H9 (cell line): ENCODE results near the gene AMIGO3. TPM values are rescaled to one million over a fixed set of nuclear protein-coding genes. Genes with fewer than 3 reads are reported as not detected.

Source experiments
- DNase-seq: peaks from one replicate; pipeline ENCODE4 v3.0.0-alpha.2; 2017
- H2AFZ ChIP-seq: one replicate; pipeline ENCODE4 v1.6.1; 2013; ENCODE audit warnings: mild to moderate bottlenecking, low read length, control low read depth, moderate library complexity
- H2AK5ac ChIP-seq: 2 replicates; pipeline ENCODE4 v1.6.1; 2013; ENCODE audit warnings: low read length, control low read depth, mixed read lengths; ENCODE audit not compliant: insufficient read length
- H2BK120ac ChIP-seq: one replicate; pipeline ENCODE4 v1.6.1; 2013; ENCODE audit warnings: low read depth, mild to moderate bottlenecking, low read length, control low read depth, inconsistent platforms; ENCODE audit not compliant: poor library complexity, severe bottlenecking
- H2BK12ac ChIP-seq: 2 replicates; pipeline ENCODE4 v1.6.1; 2013; ENCODE audit warnings: low read length, control low read depth, mixed read lengths, low read depth; ENCODE audit not compliant: insufficient read length
- H2BK15ac ChIP-seq: 2 replicates; pipeline ENCODE4 v1.6.1; 2013; ENCODE audit warnings: low read depth, low read length, control low read depth
- H2BK20ac ChIP-seq: one replicate; pipeline ENCODE4 v1.6.1; 2013; ENCODE audit warnings: low read depth, mild to moderate bottlenecking, low read length, control low read depth, inconsistent platforms; ENCODE audit not compliant: poor library complexity, severe bottlenecking
- H2BK5ac ChIP-seq: 2 replicates; pipeline ENCODE4 v1.6.1; 2013; ENCODE audit warnings: low read length, control low read depth, mixed read lengths; ENCODE audit not compliant: insufficient read length
- H3K14ac ChIP-seq: 2 replicates; pipeline ENCODE4 v1.6.1; 2013; ENCODE audit warnings: low read length, control low read depth; ENCODE audit not compliant: insufficient read depth
- H3K18ac ChIP-seq: 2 replicates; pipeline ENCODE4 v1.6.1; 2013; ENCODE audit warnings: low read depth, mild to moderate bottlenecking, mixed read lengths, low read length, control low read depth; ENCODE audit not compliant: insufficient read length
- H3K23ac ChIP-seq: 2 replicates; pipeline ENCODE4 v1.6.1; 2013; ENCODE audit warnings: low read length, control low read depth, mixed read lengths, low read depth; ENCODE audit not compliant: insufficient read length
- H3K23me2 ChIP-seq: 2 replicates; pipeline ENCODE4 v1.6.1; 2013; ENCODE audit warnings: low read depth, mild to moderate bottlenecking, mixed read lengths, low read length, control low read depth; ENCODE audit not compliant: insufficient read length, poor library complexity, severe bottlenecking
- H3K27ac ChIP-seq: 2 replicates; pipeline ENCODE4 v1.5.1; 2013; ENCODE audit warnings: low read length, control low read depth, mixed read lengths, low read depth; ENCODE audit not compliant: insufficient read length
- H3K27me3 ChIP-seq: 2 replicates; pipeline ENCODE4 v1.6.1; 2013; ENCODE audit warnings: low read length, control low read depth, inconsistent platforms; ENCODE audit not compliant: insufficient read depth
- H3K4ac ChIP-seq: 2 replicates; pipeline ENCODE4 v1.6.1; 2013; ENCODE audit warnings: low read depth, mild to moderate bottlenecking, control low read depth, inconsistent platforms, low read length, moderate library complexity
- H3K4me1 ChIP-seq: 2 replicates; pipeline ENCODE4 v1.6.1; 2013; ENCODE audit warnings: low read length, control low read depth, inconsistent platforms; ENCODE audit not compliant: insufficient read depth
- H3K4me2 ChIP-seq: 2 replicates; pipeline ENCODE4 v1.6.1; 2013; ENCODE audit warnings: low read length, control low read depth, mixed read lengths; ENCODE audit not compliant: insufficient read length, insufficient read depth
- H3K56ac ChIP-seq: 2 replicates; pipeline ENCODE4 v1.6.1; 2013; ENCODE audit warnings: low read depth, mild to moderate bottlenecking, mixed read lengths, low read length, control low read depth; ENCODE audit not compliant: insufficient read length
- H3K79me1 ChIP-seq: 2 replicates; pipeline ENCODE4 v1.6.1; 2013; ENCODE audit warnings: low read depth, mild to moderate bottlenecking, moderate library complexity, low read length, control low read depth, inconsistent platforms; ENCODE audit not compliant: insufficient read depth, poor library complexity, severe bottlenecking
- H3K79me2 ChIP-seq: 2 replicates; pipeline ENCODE4 v1.6.1; 2013; ENCODE audit warnings: low read length, control low read depth, inconsistent platforms; ENCODE audit not compliant: insufficient read depth
- H3K9ac ChIP-seq: 2 replicates; pipeline ENCODE4 v1.6.1; 2013; ENCODE audit warnings: low read length, control low read depth, mixed read lengths; ENCODE audit not compliant: insufficient read length; ENCODE audit errors: extremely low read depth
- H3K9me3 ChIP-seq: one replicate; pipeline ENCODE4 v1.6.1; 2013; ENCODE audit warnings: low read depth, low read length, inconsistent platforms; ENCODE audit not compliant: control insufficient read depth
- H3T11ph ChIP-seq: one replicate; pipeline ENCODE4 v1.6.1; 2013; ENCODE audit warnings: mild to moderate bottlenecking, low read length, control low read depth, inconsistent platforms
- H4K20me1 ChIP-seq: one replicate; pipeline ENCODE4 v1.6.1; 2013; ENCODE audit not compliant: control insufficient read depth, insufficient read length, insufficient read depth
- H4K5ac ChIP-seq: 2 replicates; pipeline ENCODE4 v1.6.1; 2013; ENCODE audit warnings: low read depth, mild to moderate bottlenecking, mixed read lengths, low read length, control low read depth; ENCODE audit not compliant: insufficient read length
- H4K8ac ChIP-seq: replicated peaks from 2 replicates; pipeline ENCODE4 v1.6.1; 2013; ENCODE audit warnings: low read length, control low read depth, mixed read lengths, low read depth; ENCODE audit not compliant: insufficient read length
- H4K91ac ChIP-seq: 2 replicates; pipeline ENCODE4 v1.6.1; 2013; ENCODE audit warnings: low read depth, mild to moderate bottlenecking, moderate library complexity, mixed read lengths, low read length, control low read depth; ENCODE audit not compliant: insufficient read length
- H3K27ac Mint-ChIP-seq, 3 experiments: 2 replicates in 2 of 3; 3 replicates in 1 of 3; pipeline ENCODE4 v1.8.0; 2020 to 2021; ENCODE audit warnings: mixed read lengths in 3 of 3, mild to moderate bottlenecking in 1 of 3, moderate library complexity in 1 of 3
- H3K27me3 Mint-ChIP-seq: 2 replicates; pipeline ENCODE4 v1.8.0; 2021; ENCODE audit warnings: low read depth, mild to moderate bottlenecking, moderate library complexity, mixed read lengths
- H3K36me3 Mint-ChIP-seq, 3 experiments: 2 replicates in 2 of 3; 3 replicates in 1 of 3; pipeline ENCODE4 v1.8.0; 2020 to 2021; ENCODE audit warnings: low read depth in 3 of 3, mixed read lengths in 3 of 3; ENCODE audit not compliant: insufficient read depth in 1 of 3
- H3K4me1 Mint-ChIP-seq, 2 experiments: 2 replicates each; pipeline ENCODE4 v1.8.0; 2020; ENCODE audit warnings: mixed read lengths in 2 of 2
- H3K4me3 Mint-ChIP-seq, 2 experiments: 2 replicates in 1 of 2; 3 replicates in 1 of 2; pipeline ENCODE4 v1.8.0; 2020 to 2021; ENCODE audit warnings: mild to moderate bottlenecking in 2 of 2, mixed read lengths in 2 of 2, moderate library complexity in 1 of 2
- H3K9me3 Mint-ChIP-seq, 2 experiments: 2 replicates in 1 of 2; 3 replicates in 1 of 2; pipeline ENCODE4 v1.8.0; 2020; ENCODE audit warnings: mild to moderate bottlenecking in 2 of 2, mixed read lengths in 2 of 2, moderate library complexity in 1 of 2
- WGBS: extraction: QIAGEN DNeasy Blood & Tissue Kit; methylation state at CpG from one replicate; pipeline ENCODE4 v1.1.7; 2013; ENCODE audit warnings: missing lambda C conversion rate, low lambda C conversion rate, mixed read lengths; ENCODE audit not compliant: insufficient read length; ENCODE audit errors: extremely low coverage; 5-methylcytosine and 5-hydroxymethylcytosine counted together
- total RNA-seq: library from RNA; stranded (reverse); gene quantifications from 2 replicates; pipeline ENCODE4 v1.2.1, GENCODE V29; 2021
- TF ChIP-seq, protein P1 (sequence below): fragments of 200-600 bp; sonication (generic); conservative IDR thresholded peaks from 3 replicates; pipeline ENCODE4 v1.8.0; 2021; ENCODE audit warnings: antibody characterized with exemption, mild to moderate bottlenecking

The AMIGO3 gene
- total RNA-seq, 1 experiment from 2014 or later, result 3.8 TPM

DNA sequence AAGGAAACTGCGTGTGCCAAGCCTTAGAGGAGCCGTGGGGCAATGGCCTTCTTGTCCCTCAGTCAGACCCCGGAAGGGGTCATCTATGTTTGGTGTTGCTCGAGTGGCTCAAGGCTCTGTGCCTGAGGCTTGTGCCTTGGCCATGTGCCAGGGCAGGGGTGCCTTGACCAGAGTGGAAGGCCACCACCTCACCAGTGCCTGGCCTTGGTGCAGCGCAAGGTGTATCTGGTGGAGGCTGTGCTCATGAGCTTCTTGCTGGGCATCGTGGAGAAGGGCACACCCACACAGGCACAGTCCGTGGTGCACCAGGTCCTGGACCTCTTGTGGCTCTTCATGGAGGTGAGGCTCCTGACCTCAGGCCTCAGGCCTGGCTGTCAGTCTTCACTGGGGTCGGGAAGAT is 19.5 kb downstream of the AMIGO3 start:
- no peaks in the 10 kb centered on the region for H3K27me3 Mint-ChIP-seq
- whole genome bisulfite sequencing, result no CpG with 5 or more reads among the region's 8 CpGs

More for the DNA sequence above, 19.5 kb downstream of the AMIGO3 start:
- no peak overlapping the region for H2BK120ac ChIP-seq
- no peaks in the 10 kb centered on the region for H3K9me3 ChIP-seq
- H4K91ac ChIP-seq, result no peak overlapping the region
- Mint-ChIP-seq H3K9me3 (no peaks in the 10 kb centered on the region), H3K4me1 (peaks cover 11 to 21% of the 10 kb centered on the region in 2 experiments), H3K36me3 (peaks cover 6 to 13% (median 9%) of the 10 kb centered on the region in 3 experiments; a peak in 6 of 7 replicates), H3K4me3 (no peak overlapping the region), H3K27ac (peak overlapping the region in 1 of 3 experiments; percentile 44; a peak in 2 of 7 replicates)
- no peak overlapping the region for H3K27ac ChIP-seq
- H3K4me1 ChIP-seq, result no peaks in the 10 kb centered on the region
- H4K8ac ChIP-seq, result no peak overlapping the region
- no peak overlapping the region for H3K56ac ChIP-seq
- no peak overlapping the region for H2BK15ac ChIP-seq
- H2AFZ ChIP-seq, result no peak overlapping the region
- no peak overlapping the region for H4K5ac ChIP-seq
- no peaks in the 10 kb centered on the region for H3K79me2 ChIP-seq
- no peak overlapping the region for H2AK5ac ChIP-seq
- H3K23ac ChIP-seq, result no peak overlapping the region
- no peak overlapping the region for H2BK12ac ChIP-seq
- DNase-seq, result no peak
- H2BK5ac ChIP-seq, result no peak overlapping the region
- H3K9ac ChIP-seq, result no peak overlapping the region
- H3T11ph ChIP-seq, result no peak overlapping the region
- no peak overlapping the region for H3K4me2 ChIP-seq
- no peak overlapping the region for H2BK20ac ChIP-seq
- H3K18ac ChIP-seq, result no peak overlapping the region
- no peak overlapping the region for H3K14ac ChIP-seq
- H3K4ac ChIP-seq, result no peak overlapping the region
- TF ChIP-seq, protein P1, sequence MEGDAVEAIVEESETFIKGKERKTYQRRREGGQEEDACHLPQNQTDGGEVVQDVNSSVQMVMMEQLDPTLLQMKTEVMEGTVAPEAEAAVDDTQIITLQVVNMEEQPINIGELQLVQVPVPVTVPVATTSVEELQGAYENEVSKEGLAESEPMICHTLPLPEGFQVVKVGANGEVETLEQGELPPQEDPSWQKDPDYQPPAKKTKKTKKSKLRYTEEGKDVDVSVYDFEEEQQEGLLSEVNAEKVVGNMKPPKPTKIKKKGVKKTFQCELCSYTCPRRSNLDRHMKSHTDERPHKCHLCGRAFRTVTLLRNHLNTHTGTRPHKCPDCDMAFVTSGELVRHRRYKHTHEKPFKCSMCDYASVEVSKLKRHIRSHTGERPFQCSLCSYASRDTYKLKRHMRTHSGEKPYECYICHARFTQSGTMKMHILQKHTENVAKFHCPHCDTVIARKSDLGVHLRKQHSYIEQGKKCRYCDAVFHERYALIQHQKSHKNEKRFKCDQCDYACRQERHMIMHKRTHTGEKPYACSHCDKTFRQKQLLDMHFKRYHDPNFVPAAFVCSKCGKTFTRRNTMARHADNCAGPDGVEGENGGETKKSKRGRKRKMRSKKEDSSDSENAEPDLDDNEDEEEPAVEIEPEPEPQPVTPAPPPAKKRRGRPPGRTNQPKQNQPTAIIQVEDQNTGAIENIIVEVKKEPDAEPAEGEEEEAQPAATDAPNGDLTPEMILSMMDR, result no peak
- H3K23me2 ChIP-seq, result no peaks in the 10 kb centered on the region
- no peaks in the 10 kb centered on the region for H4K20me1 ChIP-seq
- H3K79me1 ChIP-seq, result no peaks in the 10 kb centered on the region
- H3K27me3 ChIP-seq, result no peaks in the 10 kb centered on the region
